PFSK-1 (cell line): ENCODE results near the gene COLEC11. TPM values are rescaled to one million over a fixed set of nuclear protein-coding genes. Genes with fewer than 3 reads are reported as not detected.

Experiments used
- FOXP2 ChIP-seq: optimal IDR thresholded peaks from 2 replicates; pipeline ENCODE3; 2011; ENCODE audit warnings: borderline replicate concordance, control low read depth, inconsistent platforms; ENCODE audit not compliant: insufficient read depth; ENCODE audit errors: extremely low read length, extremely low read depth
- POLR2AphosphoS5 ChIP-seq: IDR thresholded peaks from 2 replicates; pipeline ENCODE4 v1.6.1; 2012; ENCODE audit warnings: low read depth, mild to moderate bottlenecking, control low read depth, low read length, moderate library complexity
- SIN3A ChIP-seq: IDR thresholded peaks from 2 replicates; pipeline ENCODE4 v1.6.1; 2012; ENCODE audit warnings: mild to moderate bottlenecking, low read length, moderate library complexity, borderline replicate concordance; ENCODE audit not compliant: insufficient read depth
- TAF1 ChIP-seq: IDR thresholded peaks from 2 replicates; pipeline ENCODE4 v1.6.1; 2012; ENCODE audit warnings: low read length, control low read depth, borderline replicate concordance; ENCODE audit not compliant: insufficient read depth
- polyA plus RNA-seq: library from polyadenylated mRNA; unstranded; fragments of >200 nt; gene quantifications from one replicate; pipeline ENCODE4 v1.2.1, GENCODE V29; 2012; ENCODE audit warnings: low read depth, missing spikeins; ENCODE audit not compliant: insufficient read length
- TF ChIP-seq, protein P1 (sequence below), 2 experiments: IDR thresholded peaks; 2 replicates each; pipeline versions ENCODE4 v1.6.1 to v1.8.0; 2011 to 2012; ENCODE audit warnings: low read depth in 2 of 2, low read length in 2 of 2, control low read depth in 1 of 2, inconsistent platforms in 1 of 2, mild to moderate bottlenecking in 1 of 2, moderate library complexity in 1 of 2; ENCODE audit not compliant: insufficient read depth in 1 of 2

Gene COLEC11
- polyA plus RNA-seq, result 127 TPM

DNA sequence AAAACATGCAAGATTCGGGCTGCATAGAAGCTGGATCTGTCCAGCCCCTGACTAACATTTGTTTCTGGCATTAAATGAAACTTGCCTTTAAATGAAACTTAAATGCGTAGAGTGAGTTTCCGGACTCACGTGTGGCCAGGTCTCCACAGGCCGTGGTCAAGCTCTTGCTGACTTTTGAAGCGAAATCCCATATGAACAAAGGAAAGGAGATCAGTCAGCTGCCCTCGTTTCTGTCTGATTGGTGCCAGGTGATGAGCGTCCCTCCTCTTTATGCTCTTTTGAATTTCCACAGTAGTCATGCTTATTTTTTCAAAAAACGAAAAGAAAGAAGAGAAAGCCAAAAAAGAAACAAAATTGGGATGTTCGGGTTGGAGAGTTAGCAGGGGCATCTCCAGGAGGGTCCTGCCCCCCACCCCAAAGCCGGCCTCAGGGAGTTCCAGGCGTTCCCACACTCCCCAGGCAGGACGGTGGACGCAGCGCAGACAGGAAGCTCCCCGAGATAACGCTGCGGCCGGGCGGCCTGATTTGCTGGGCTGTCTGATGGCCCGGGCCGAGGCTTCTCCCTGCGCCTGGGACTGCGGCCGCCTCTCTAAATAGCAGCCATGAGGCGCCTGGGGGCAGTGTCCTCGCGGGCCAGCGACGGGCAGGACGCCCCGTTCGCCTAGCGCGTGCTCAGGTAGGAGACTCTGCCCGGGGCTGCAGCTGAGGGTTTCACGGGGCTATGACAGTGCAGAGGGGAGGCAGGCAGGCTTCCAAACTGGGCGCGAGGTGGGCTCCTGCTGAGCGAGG lies at the start of gene COLEC11:
TSS of gene COLEC11 (plus strand) at position 620 of the 789 bp plus-strand sequence. CDS start 9,229 bp downstream, outside the sequence.
- TF ChIP-seq TAF1, result no peak
- TF ChIP-seq POLR2AphosphoS5, result peak; percentile 25; the same call in 1 of the 2 replicates
- TF ChIP-seq, protein P1, sequence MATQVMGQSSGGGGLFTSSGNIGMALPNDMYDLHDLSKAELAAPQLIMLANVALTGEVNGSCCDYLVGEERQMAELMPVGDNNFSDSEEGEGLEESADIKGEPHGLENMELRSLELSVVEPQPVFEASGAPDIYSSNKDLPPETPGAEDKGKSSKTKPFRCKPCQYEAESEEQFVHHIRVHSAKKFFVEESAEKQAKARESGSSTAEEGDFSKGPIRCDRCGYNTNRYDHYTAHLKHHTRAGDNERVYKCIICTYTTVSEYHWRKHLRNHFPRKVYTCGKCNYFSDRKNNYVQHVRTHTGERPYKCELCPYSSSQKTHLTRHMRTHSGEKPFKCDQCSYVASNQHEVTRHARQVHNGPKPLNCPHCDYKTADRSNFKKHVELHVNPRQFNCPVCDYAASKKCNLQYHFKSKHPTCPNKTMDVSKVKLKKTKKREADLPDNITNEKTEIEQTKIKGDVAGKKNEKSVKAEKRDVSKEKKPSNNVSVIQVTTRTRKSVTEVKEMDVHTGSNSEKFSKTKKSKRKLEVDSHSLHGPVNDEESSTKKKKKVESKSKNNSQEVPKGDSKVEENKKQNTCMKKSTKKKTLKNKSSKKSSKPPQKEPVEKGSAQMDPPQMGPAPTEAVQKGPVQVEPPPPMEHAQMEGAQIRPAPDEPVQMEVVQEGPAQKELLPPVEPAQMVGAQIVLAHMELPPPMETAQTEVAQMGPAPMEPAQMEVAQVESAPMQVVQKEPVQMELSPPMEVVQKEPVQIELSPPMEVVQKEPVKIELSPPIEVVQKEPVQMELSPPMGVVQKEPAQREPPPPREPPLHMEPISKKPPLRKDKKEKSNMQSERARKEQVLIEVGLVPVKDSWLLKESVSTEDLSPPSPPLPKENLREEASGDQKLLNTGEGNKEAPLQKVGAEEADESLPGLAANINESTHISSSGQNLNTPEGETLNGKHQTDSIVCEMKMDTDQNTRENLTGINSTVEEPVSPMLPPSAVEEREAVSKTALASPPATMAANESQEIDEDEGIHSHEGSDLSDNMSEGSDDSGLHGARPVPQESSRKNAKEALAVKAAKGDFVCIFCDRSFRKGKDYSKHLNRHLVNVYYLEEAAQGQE (IDR thresholded peaks at IDR 0.05; ENCODE audit: insufficient read depth in 1 of 2, low read depth in 2 of 2, low read length in 2 of 2), result peak in 1 of 2 experiments; percentile 71; a peak in 1 of 4 replicates
- TF ChIP-seq FOXP2, result no peak
- TF ChIP-seq SIN3A, result no peak

DNA sequence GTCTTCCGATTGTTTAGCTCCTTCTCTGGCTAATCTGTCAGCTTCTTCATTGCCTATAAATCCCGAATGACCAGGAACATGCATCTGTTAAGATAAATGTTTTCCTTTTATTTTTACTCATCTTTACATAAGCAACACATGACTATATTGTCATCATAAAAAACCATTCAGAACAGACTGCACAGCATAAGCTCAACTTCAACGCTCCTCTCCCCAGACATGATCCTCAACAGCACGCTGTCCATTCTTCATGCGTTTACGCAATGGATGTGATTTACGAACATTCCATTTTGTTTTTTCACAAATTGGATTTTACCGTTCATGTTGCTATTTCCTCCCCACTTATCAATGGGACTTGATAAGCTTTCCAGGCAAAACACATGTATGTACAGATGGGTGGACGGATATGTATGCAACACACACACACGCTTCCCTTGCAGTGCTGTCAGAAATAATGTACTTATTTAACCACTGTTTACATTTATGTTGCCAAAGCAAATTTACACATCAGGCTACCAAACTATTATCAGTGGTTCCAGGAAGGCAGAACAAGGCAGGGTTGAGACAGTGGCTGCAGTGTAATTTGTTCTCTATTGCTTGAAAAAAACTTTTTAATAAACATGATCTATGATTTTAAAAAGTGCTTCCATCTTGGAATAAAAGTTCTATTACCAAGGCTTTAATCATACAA lies 49.0 kb upstream of the COLEC11 start:
- TF ChIP-seq, protein P1 (IDR thresholded peaks at IDR 0.05; ENCODE audit: insufficient read depth in 1 of 2, low read depth in 2 of 2, low read length in 2 of 2), result no peak
- no peak for TF ChIP-seq SIN3A
- no peak for TF ChIP-seq TAF1
- no peak for TF ChIP-seq POLR2AphosphoS5
- no peak for TF ChIP-seq FOXP2

DNA sequence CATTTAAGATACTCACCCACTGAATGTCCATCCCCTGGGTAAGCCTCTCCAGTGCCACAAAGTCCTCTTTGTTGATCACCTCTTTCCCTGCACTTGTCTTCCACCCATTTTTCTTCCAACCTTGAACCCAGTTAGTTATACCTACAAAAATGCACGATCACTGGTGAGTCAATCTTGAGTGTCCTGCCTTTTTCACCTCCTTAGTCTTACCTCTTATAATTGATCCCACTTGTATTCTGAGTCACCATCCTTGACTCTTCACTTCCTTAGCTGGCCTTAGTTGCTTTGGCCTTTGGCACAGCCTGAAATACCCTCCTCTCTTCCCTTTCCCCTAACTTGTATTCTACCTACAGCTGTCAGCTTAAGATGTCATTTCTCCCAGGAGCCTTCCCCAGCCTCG lies 47.0 kb upstream of the COLEC11 start:
- TF ChIP-seq SIN3A, result no peak
- no peak for TF ChIP-seq TAF1
- TF ChIP-seq POLR2AphosphoS5, result no peak
- no peak for TF ChIP-seq FOXP2
- TF ChIP-seq, protein P1 (IDR thresholded peaks at IDR 0.05; ENCODE audit: insufficient read depth in 1 of 2, low read depth in 2 of 2, low read length in 2 of 2), result no peak

DNA sequence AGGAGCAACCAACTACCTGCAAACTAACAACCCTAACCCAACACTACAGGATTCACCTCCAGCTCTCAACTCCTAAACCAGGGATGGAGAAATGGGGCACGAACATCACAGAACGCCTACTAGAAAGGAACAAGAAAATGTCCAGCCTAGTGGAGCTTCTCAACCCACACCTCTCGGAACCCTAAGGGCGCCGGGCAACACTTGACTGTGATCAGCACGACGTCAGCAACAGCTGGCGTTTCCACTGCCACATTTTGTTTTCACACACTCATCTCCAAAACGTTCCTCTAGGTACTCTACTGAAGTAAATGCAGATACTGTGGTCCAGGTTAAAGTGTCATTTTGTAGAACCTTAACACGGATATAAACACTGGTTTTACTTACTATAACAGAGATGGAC lies 41.0 kb upstream of the COLEC11 start:
- TF ChIP-seq TAF1 (no peak), FOXP2 (no peak), POLR2AphosphoS5 (no peak), SIN3A (no peak)
- TF ChIP-seq, protein P1 (IDR thresholded peaks at IDR 0.05; ENCODE audit: insufficient read depth in 1 of 2, low read depth in 2 of 2, low read length in 2 of 2), result no peak
